HepG2 (cell line): ENCODE measurements around the gene NUTF2. TPM values are rescaled to one million over a fixed set of nuclear protein-coding genes. Genes with fewer than 3 reads are reported as not detected.

Experiments
- ATAC-seq: fragments of 200-7000 bp; cut with Tn5 transposase; 3 replicates; pipeline ENCODE4 v1.9.1; 2020; ENCODE audit warnings: mild to moderate bottlenecking, moderate library complexity
- BruUV-seq: library from RNA; stranded (reverse); fragments of 400-500 nt; replicated peaks from 2 replicates; lab custom pipeline; 2021; lab: Mats Ljungman, UMichigan
- CTCF ChIA-PET: fragments of 300-600 bp; formaldehyde crosslinking; extraction: SDS; loops from one replicate; lab custom pipeline; 2021; ENCODE audit warnings: low total read pairs, inconsistent platforms, low intra/inter-chr PET ratio; lab: Yijun Ruan, JAX
- POLR2A ChIA-PET: fragments of 350-600 bp; sonication (Branson Sonifier 250); formaldehyde crosslinking; loops from one replicate; lab custom pipeline; 2020; ENCODE audit warnings: antibody characterized with exemption, inconsistent platforms; lab: Yijun Ruan, JAX
- DNase-seq: peaks from one replicate; pipeline ENCODE4 v3.0.0-alpha.2; 2015; ENCODE audit warnings: low spot score
- FAIRE-seq: peaks from 3 replicates; lab custom pipeline; 2011; peaks lifted over from hg19 to GRCh38; lab: Jason Lieb, UNC
- H2AFZ ChIP-seq: one replicate; pipeline ENCODE4 v1.6.1; 2011; ENCODE audit warnings: low read length, inconsistent platforms
- H3K27ac ChIP-seq: fragments of 300-600 bp; 3 replicates; pipeline ENCODE4 v1.8.0; 2011; ENCODE audit warnings: mixed run types, mild to moderate bottlenecking, mixed read lengths, low read length, inconsistent platforms; ENCODE audit not compliant: insufficient read depth; ENCODE audit errors: extremely low read length
- H3K27me3 ChIP-seq, 2 experiments: fragments of 200-600 bp in 1 of 2; 2 replicates in 1 of 2; 3 replicates in 1 of 2; pipeline versions ENCODE4 v1.6.0 to v1.8.0; 2011; ENCODE audit warnings: low read length in 2 of 2, mild to moderate bottlenecking in 2 of 2, moderate library complexity in 2 of 2, inconsistent platforms in 1 of 2; ENCODE audit not compliant: insufficient read depth in 2 of 2, control insufficient read depth in 1 of 2
- H3K36me3 ChIP-seq, 2 experiments: fragments of 200-600 bp in 1 of 2; replicated peaks in 1 of 2; 2 replicates in 1 of 2; 3 replicates in 1 of 2; pipeline versions ENCODE4 v1.5.1 to v1.8.0; 2011; ENCODE audit warnings: low read length in 2 of 2, inconsistent platforms in 1 of 2; ENCODE audit not compliant: insufficient read depth in 2 of 2, control insufficient read depth in 1 of 2
- H3K4me1 ChIP-seq: 2 replicates; pipeline ENCODE4 v1.5.1; 2012; ENCODE audit warnings: low read length, inconsistent platforms; ENCODE audit not compliant: insufficient read depth
- H3K4me2 ChIP-seq: 2 replicates; pipeline ENCODE4 v1.6.0; 2011; ENCODE audit warnings: low read depth, low read length, inconsistent platforms
- H3K4me3 ChIP-seq, 3 experiments: fragments of 200-600 bp in 1 of 3; sonication (generic), shearing (Covaris generic) in 1 of 3; replicated peaks in 1 of 3; 2 replicates each; pipeline ENCODE4 v1.5.1; 2011 to 2016; ENCODE audit warnings: low read length in 3 of 3, inconsistent platforms in 2 of 3, low read depth in 2 of 3, mild to moderate bottlenecking in 2 of 3, control low read depth in 1 of 3, mixed read lengths in 1 of 3; ENCODE audit not compliant: insufficient read depth in 1 of 3
- H3K79me2 ChIP-seq: one replicate; pipeline ENCODE4 v1.6.1; 2011; ENCODE audit warnings: low read length, inconsistent platforms; ENCODE audit not compliant: insufficient read depth
- H3K9ac ChIP-seq: 2 replicates; pipeline ENCODE4 v1.6.0; 2011; ENCODE audit warnings: mild to moderate bottlenecking, low read depth, low read length, inconsistent platforms; ENCODE audit not compliant: insufficient read depth
- H3K9me3 ChIP-seq: 2 replicates; pipeline ENCODE4 v1.5.1; 2012; ENCODE audit warnings: mild to moderate bottlenecking, low read length
- H4K20me1 ChIP-seq: 2 replicates; pipeline ENCODE4 v1.6.0; 2011; ENCODE audit warnings: inconsistent platforms, mild to moderate bottlenecking, low read length, moderate library complexity; ENCODE audit not compliant: insufficient read depth
- CHD2 ChIP-seq: IDR thresholded peaks from 2 replicates; pipeline ENCODE4 v1.6.1; 2011; ENCODE audit warnings: low read depth, low read length, improper control_type of control experiment
- HOXA3 ChIP-seq: sonication (generic); formaldehyde crosslinking; IDR thresholded peaks from 2 replicates; pipeline ENCODE4 v1.5.0; 2020; ENCODE audit warnings: missing genetic modification reagents
- HOXD1 ChIP-seq: sonication (generic); formaldehyde crosslinking; IDR thresholded peaks from 2 replicates; pipeline ENCODE4 v1.5.0; 2020; ENCODE audit warnings: missing genetic modification reagents
- KDM3A ChIP-seq: IDR thresholded peaks from 2 replicates; pipeline ENCODE4 v1.6.1; 2018; ENCODE audit warnings: low read depth, missing compliant biosample characterization
- MTA1 ChIP-seq: sonication (generic); formaldehyde crosslinking; IDR thresholded peaks from 2 replicates; pipeline ENCODE4 v1.4.0; 2020; ENCODE audit warnings: missing genetic modification reagents, mild to moderate bottlenecking, borderline replicate concordance
- POLR2AphosphoS5 ChIP-seq: IDR thresholded peaks from 2 replicates; pipeline ENCODE4 v1.6.1; 2012; ENCODE audit warnings: low read depth, low read length
- POLR2G ChIP-seq: fragments of 200-400 bp; formaldehyde crosslinking; IDR thresholded peaks from 2 replicates; pipeline ENCODE4 v1.6.1; 2018; ENCODE audit warnings: mild to moderate bottlenecking, low read depth, low read length, moderate library complexity
- SAFB2 ChIP-seq: sonication (generic); formaldehyde crosslinking; IDR thresholded peaks from 2 replicates; pipeline ENCODE4 v1.5.1; 2020; ENCODE audit warnings: missing genetic modification reagents, low read depth, mild to moderate bottlenecking, borderline replicate concordance
- SMAD3 ChIP-seq: sonication (generic); formaldehyde crosslinking; IDR thresholded peaks from 2 replicates; pipeline ENCODE4 v1.4.0; 2020; ENCODE audit warnings: missing genetic modification reagents
- SOX6 ChIP-seq, 2 experiments: fragments of 450-650 bp in 1 of 2; sonication (generic) in 1 of 2; formaldehyde crosslinking in 1 of 2; IDR thresholded peaks; 2 replicates each; pipeline versions ENCODE4 v1.4.0 to v1.6.1; 2017 to 2020; ENCODE audit warnings: antibody characterized with exemption in 1 of 2, mild to moderate bottlenecking in 1 of 2, missing genetic modification reagents in 1 of 2
- ZNF496 ChIP-seq: sonication (generic); formaldehyde crosslinking; IDR thresholded peaks from 2 replicates; pipeline ENCODE4 v1.8.1; 2023; ENCODE audit warnings: mild to moderate bottlenecking, moderate library complexity, missing genetic modification reagents; ENCODE audit not compliant: insufficient replicate concordance
- ZNF749 ChIP-seq: sonication (generic); formaldehyde crosslinking; IDR thresholded peaks from 2 replicates; pipeline ENCODE4 v1.8.0; 2022; ENCODE audit warnings: mild to moderate bottlenecking, missing genetic modification reagents, moderate library complexity, borderline replicate concordance
- WGBS: methylation state at CpG from one replicate; pipeline ENCODE4 v1.1.6; 2017; ENCODE audit warnings: low lambda C conversion rate; 5-methylcytosine and 5-hydroxymethylcytosine counted together
- in situ Hi-C: cut with HindIII; loops from 2 replicates; pipeline ENCODE4 v1.10.0; 2017; ENCODE audit warnings: low pct_unique_long_range_greater_than_20kb; ENCODE audit not compliant: extremely low pct_ligation_motif_present
- intact Hi-C: fragments of 100-400 bp; cut with micrococcal nuclease; formaldehyde crosslinking; loops from one replicate; pipeline ENCODE4 v1.10.0; 2022; ENCODE audit not compliant: unreplicated experiment
- polyA plus RNA-seq, 8 experiments: library from polyadenylated mRNA; depleted of rRNA in 3 of 8; stranded (reverse) in 7 of 8; unstranded in 1 of 8; fragments of >200 nt; fragmentation: Illumina TruSeq in 4 of 8; extraction: Trizol in 4 of 8; gene quantifications; 2 replicates each; pipeline versions ENCODE4 v1.2.1 to v1.2.3, GENCODE V29; 2011 to 2016; ENCODE audit warnings: low read depth in 4 of 8, missing spikeins in 1 of 8, mixed read lengths in 1 of 8; ENCODE audit not compliant: insufficient read depth in 1 of 8
- total RNA-seq, 5 experiments: library from RNA; depleted of rRNA; stranded (reverse); fragments of >200 nt; fragmentation: Illumina TruSeq; extraction: Trizol; gene quantifications; 2 replicates each; pipeline ENCODE4 v1.2.3, GENCODE V29; 2016; ENCODE audit warnings: low read depth in 1 of 5
- TF ChIP-seq, protein P1 (sequence below): sonication (generic); formaldehyde crosslinking; IDR thresholded peaks from 2 replicates; pipeline ENCODE4 v1.5.1; 2020; ENCODE audit warnings: missing genetic modification reagents, mild to moderate bottlenecking, borderline replicate concordance
- TF ChIP-seq, protein P2 (sequence below): sonication (generic); formaldehyde crosslinking; IDR thresholded peaks from 2 replicates; pipeline ENCODE4 v1.4.0; 2020; ENCODE audit warnings: missing genetic modification reagents
- TF ChIP-seq, protein P3 (sequence below): sonication (generic); formaldehyde crosslinking; IDR thresholded peaks from 2 replicates; pipeline ENCODE4 v1.5.0; 2020; ENCODE audit warnings: missing genetic modification reagents

Gene NUTF2
- total and polyA plus RNA-seq, 2 of the 13 experiments (the other 11 are each of a cell fraction or from before 2014, with no cell fraction given), result 168 to 214 TPM

DNA sequence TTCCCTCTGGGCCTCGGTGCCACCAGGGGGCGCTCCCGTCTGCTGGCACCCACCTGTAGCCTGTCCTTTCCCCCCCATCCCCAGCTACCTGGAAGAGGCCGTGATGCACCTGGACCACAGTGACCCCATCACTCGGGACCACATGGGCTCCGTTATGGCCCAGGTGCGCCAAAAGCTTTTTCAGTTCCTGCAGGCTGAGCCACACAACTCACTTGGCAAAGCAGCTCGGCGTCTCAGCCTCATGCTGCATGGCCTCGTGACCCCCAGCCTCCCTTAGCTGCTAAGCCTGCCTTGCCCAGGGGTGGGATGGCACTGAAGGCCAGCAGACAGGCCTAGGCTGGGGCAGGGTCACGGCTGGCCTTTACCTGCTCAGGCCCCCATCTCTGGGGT is 37.1 kb downstream of the NUTF2 start:
- Histone ChIP-seq H3K36me3 (peaks cover 41 to 66% of the 10 kb centered on the region in 2 experiments), H3K79me2 (no peaks in the 10 kb centered on the region), H4K20me1 (no peaks in the 10 kb centered on the region), H2AFZ (no peak overlapping the region), H3K27ac (peak overlapping the region; percentile 36), H3K9me3 (no peaks in the 10 kb centered on the region), H3K4me3 (no peak overlapping the region), H3K4me1 (peaks cover 31% of the 10 kb centered on the region), H3K27me3 (no peaks in the 10 kb centered on the region), H3K4me2 (no peak overlapping the region), H3K9ac (no peak overlapping the region)
- ChIA-PET CTCF (interaction anchor here (1.2 to 5.3 kb wide), 9 partner anchors 32 to 211 kb away, joined by 3 to 63 read pairs (median 8); partner anchors contain the start of gene THAP11), POLR2A (interaction anchor here (1.2 to 3.3 kb wide), 8 partner anchors 9 to 157 kb away, joined by 3 to 22 read pairs (median 4); partner anchors contain the start of genes LCAT, PSKH1 and PSMB10)
- intact Hi-C loops, result loop anchor here (1.0 to 5.0 kb wide), 2 partner anchors 44 to 158 kb away; no protein-coding TSS in a partner anchor
- BruUV-seq, result no TSS peak
- ATAC-seq (peak; percentile 79), DNase-seq (peak; percentile 51), FAIRE-seq (no peak)
- in situ Hi-C loops, result loop anchor here (10.0 kb wide), 1 partner anchor 161 kb away; no protein-coding TSS in a partner anchor
- 60% methylated on average over 11 of the region's 11 CpGs for WGBS
- no peak for TF ChIP-seq CHD2
- no peak for TF ChIP-seq SOX6 (IDR thresholded peaks at IDR 0.05)
- no peak for TF ChIP-seq SOX6 (CRISPR knock-in tag; IDR thresholded peaks at IDR 0.05)
- no peak for TF ChIP-seq SAFB2
- TF ChIP-seq SMAD3 (CRISPR knock-in tag), result no peak
- TF ChIP-seq ZNF496 (CRISPR knock-in tag), result no peak
- TF ChIP-seq HOXA3 (CRISPR knock-in tag), result no peak
- no peak for TF ChIP-seq POLR2G
- TF ChIP-seq, protein P1, sequence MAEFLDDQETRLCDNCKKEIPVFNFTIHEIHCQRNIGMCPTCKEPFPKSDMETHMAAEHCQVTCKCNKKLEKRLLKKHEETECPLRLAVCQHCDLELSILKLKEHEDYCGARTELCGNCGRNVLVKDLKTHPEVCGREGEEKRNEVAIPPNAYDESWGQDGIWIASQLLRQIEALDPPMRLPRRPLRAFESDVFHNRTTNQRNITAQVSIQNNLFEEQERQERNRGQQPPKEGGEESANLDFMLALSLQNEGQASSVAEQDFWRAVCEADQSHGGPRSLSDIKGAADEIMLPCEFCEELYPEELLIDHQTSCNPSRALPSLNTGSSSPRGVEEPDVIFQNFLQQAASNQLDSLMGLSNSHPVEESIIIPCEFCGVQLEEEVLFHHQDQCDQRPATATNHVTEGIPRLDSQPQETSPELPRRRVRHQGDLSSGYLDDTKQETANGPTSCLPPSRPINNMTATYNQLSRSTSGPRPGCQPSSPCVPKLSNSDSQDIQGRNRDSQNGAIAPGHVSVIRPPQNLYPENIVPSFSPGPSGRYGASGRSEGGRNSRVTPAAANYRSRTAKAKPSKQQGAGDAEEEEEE (CRISPR knock-in tag), result 0 out of 2 replicates have a peak, but pooled peaks have one; percentile 32
- no peak for TF ChIP-seq ZNF749 (CRISPR knock-in tag)
- TF ChIP-seq HOXD1 (CRISPR knock-in tag), result no peak
- TF ChIP-seq KDM3A (CRISPR knock-in tag), result 0 out of 2 replicates have a peak, but pooled peaks have one; percentile 33
- TF ChIP-seq, protein P2, sequence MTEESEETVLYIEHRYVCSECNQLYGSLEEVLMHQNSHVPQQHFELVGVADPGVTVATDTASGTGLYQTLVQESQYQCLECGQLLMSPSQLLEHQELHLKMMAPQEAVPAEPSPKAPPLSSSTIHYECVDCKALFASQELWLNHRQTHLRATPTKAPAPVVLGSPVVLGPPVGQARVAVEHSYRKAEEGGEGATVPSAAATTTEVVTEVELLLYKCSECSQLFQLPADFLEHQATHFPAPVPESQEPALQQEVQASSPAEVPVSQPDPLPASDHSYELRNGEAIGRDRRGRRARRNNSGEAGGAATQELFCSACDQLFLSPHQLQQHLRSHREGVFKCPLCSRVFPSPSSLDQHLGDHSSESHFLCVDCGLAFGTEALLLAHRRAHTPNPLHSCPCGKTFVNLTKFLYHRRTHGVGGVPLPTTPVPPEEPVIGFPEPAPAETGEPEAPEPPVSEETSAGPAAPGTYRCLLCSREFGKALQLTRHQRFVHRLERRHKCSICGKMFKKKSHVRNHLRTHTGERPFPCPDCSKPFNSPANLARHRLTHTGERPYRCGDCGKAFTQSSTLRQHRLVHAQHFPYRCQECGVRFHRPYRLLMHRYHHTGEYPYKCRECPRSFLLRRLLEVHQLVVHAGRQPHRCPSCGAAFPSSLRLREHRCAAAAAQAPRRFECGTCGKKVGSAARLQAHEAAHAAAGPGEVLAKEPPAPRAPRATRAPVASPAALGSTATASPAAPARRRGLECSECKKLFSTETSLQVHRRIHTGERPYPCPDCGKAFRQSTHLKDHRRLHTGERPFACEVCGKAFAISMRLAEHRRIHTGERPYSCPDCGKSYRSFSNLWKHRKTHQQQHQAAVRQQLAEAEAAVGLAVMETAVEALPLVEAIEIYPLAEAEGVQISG (CRISPR knock-in tag), result 0 out of 2 replicates have a peak, but pooled peaks have one; percentile 37
- peak; percentile 55; the same call in 1 of the 2 replicates for TF ChIP-seq MTA1 (CRISPR knock-in tag)
- no peak for TF ChIP-seq POLR2AphosphoS5
- TF ChIP-seq, protein P3, sequence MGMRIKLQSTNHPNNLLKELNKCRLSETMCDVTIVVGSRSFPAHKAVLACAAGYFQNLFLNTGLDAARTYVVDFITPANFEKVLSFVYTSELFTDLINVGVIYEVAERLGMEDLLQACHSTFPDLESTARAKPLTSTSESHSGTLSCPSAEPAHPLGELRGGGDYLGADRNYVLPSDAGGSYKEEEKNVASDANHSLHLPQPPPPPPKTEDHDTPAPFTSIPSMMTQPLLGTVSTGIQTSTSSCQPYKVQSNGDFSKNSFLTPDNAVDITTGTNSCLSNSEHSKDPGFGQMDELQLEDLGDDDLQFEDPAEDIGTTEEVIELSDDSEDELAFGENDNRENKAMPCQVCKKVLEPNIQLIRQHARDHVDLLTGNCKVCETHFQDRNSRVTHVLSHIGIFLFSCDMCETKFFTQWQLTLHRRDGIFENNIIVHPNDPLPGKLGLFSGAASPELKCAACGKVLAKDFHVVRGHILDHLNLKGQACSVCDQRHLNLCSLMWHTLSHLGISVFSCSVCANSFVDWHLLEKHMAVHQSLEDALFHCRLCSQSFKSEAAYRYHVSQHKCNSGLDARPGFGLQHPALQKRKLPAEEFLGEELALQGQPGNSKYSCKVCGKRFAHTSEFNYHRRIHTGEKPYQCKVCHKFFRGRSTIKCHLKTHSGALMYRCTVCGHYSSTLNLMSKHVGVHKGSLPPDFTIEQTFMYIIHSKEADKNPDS (CRISPR knock-in tag), result no peak
